ENCODE results near the gene ARRB1. TPM values are rescaled to one million over a fixed set of nuclear protein-coding genes. Genes with fewer than 3 reads are reported as not detected.

The ARRB1 gene
- total and polyA plus RNA-seq, 10 of the 15 experiments (the other 5 are each of a cell fraction or from before 2014, with no cell fraction given) = 0.39 to 12.9 (median 1.7) TPM

- DNase-seq (ENCODE audit: low read depth, low spot score) (no peak), ATAC-seq (no peak), FAIRE-seq (no peak)
- 32% methylated on average over 8 of the region's 8 CpGs for WGBS (ENCODE audit: insufficient coverage, insufficient replicate concordance, low lambda C conversion rate, missing lambda C conversion rate)
- in situ Hi-C loops (cut with MboI) = no loop called here
- no peaks in the 10 kb centered on the region; the same call in 2 of the 3 replicates for H3K9me3 ChIP-seq (replicated peaks; ENCODE audit: control insufficient read depth, insufficient read depth, low read length)
- ChIA-PET CTCF (interaction anchor here (0.6 to 1.5 kb wide), 6 partner anchors 10 to 92 kb away, joined by 3 to 5 read pairs (median 3); no protein-coding TSS in a partner anchor), SMC1A (ENCODE audit: uncharacterized antibody, unreplicated experiment) (interaction anchor here (0.7 to 2.0 kb wide), 6 partner anchors 10 to 92 kb away, joined by 3 to 7 read pairs (median 4); no protein-coding TSS in a partner anchor), POLR2A (interaction anchor here (1.4 kb wide), 1 partner anchor 26 kb away, joined by 3 read pairs; no protein-coding TSS in a partner anchor), RAD21 (ENCODE audit: unreplicated experiment) (interaction anchor here (0.5 to 1.9 kb wide), 3 partner anchors 11 to 89 kb away, joined by 3 to 4 read pairs (median 3); no protein-coding TSS in a partner anchor)
- intact Hi-C loops (cut with micrococcal nuclease; ENCODE audit: unreplicated experiment) = no loop called here
- H3K4me1 ChIP-seq (ENCODE audit: control insufficient read depth, insufficient read depth, low read length) = no peaks in the 10 kb centered on the region
- H3K27me3 ChIP-seq (replicated peaks in 1 of 2; ENCODE audit: control insufficient read depth in 2 of 2, insufficient read depth in 2 of 2, low read length in 1 of 2) = no peaks in the 10 kb centered on the region; a peak in 2 of 4 replicates
- no peak overlapping the region for H3K4me2 ChIP-seq (ENCODE audit: control insufficient read depth, insufficient read depth)
- no peak overlapping the region for H3K4me3 ChIP-seq
- no peak overlapping the region for H3K27ac ChIP-seq (ENCODE audit: control insufficient read depth, insufficient read depth)
- H2AFZ ChIP-seq (ENCODE audit: control insufficient read depth, low read depth, low read length) = no peak overlapping the region
- no peaks in the 10 kb centered on the region for H3K79me2 ChIP-seq (ENCODE audit: control insufficient read depth, insufficient read depth, low read length)
- H3K9ac ChIP-seq (ENCODE audit: control insufficient read depth, insufficient read depth, low read length) = no peak overlapping the region
- H4K20me1 ChIP-seq (ENCODE audit: control insufficient read depth, insufficient read depth) = no peaks in the 10 kb centered on the region
- BruUV-seq (replicated peaks) = no TSS peak
- H3K36me3 ChIP-seq (ENCODE audit: control insufficient read depth in 2 of 2, insufficient read depth in 2 of 2, low read length in 1 of 2) = no peaks in the 10 kb centered on the region
- TF ChIP-seq FOXK2 (IDR thresholded peaks at IDR 0.05) = no peak
- TF ChIP-seq NBN (IDR thresholded peaks at IDR 0.05) = no peak
- TF ChIP-seq BRCA1 (IDR thresholded peaks at IDR 0.05; ENCODE audit: low read depth, low read length) = no peak
- no peak for TF ChIP-seq PBX3 (IDR thresholded peaks at IDR 0.05; ENCODE audit: insufficient replicate concordance, low read depth, low read length)
- TF ChIP-seq PRDM15 (CRISPR knock-in tag; IDR thresholded peaks at IDR 0.05) = no peak
- no peak for TF ChIP-seq RELA (IDR thresholded peaks at IDR 0.05; ENCODE audit: borderline replicate concordance, partially characterized antibody)
- TF ChIP-seq IKZF1 (conservative IDR thresholded peaks at IDR 0.05) = no peak
- no peak for TF ChIP-seq JUND (IDR thresholded peaks at IDR 0.05; ENCODE audit: low read depth, low read length)
- no peak for TF ChIP-seq LARP7 (IDR thresholded peaks at IDR 0.05)
- TF ChIP-seq MTA3 (IDR thresholded peaks at IDR 0.05; ENCODE audit: borderline replicate concordance, low read length) = no peak
- TF ChIP-seq REST (IDR thresholded peaks at IDR 0.05; ENCODE audit: low read depth, low read length) = no peak
- TF ChIP-seq EED (IDR thresholded peaks at IDR 0.05; ENCODE audit: low read depth) = no peak
Measured at GRCh38 chr11:75371949-75372876, 20.8 kb upstream of the ARRB1 start.

Data from GM12878 (cell line).